ENCODE measurements around the gene STARD8.

STARD8 gene

DNA sequence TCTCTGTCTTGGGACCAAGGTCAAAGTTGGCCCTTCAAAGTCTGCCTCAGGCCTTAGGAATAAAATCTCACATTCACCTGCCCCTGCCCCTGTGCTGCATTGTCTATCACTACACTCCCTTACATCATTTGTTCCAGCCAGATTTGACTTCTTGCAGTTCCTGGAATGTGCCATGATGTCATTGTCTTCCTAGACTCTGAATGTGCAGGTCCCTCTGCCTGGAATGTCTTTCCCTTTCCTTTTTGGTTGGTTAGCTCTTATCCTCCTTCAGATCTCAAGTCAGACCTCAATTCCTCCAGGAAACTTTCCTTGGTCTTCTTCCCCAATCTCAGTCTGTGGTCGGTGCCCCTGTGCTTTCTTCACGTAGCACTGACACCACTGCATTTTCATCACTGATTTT lies 113.6 kb downstream of the STARD8 start:
- Mint-ChIP-seq H3K27me3 (ENCODE audit: low read depth) (no peaks in the 10 kb centered on the region), H3K36me3 (ENCODE audit: low read depth) (no peaks in the 10 kb centered on the region), H3K4me1 (no peaks in the 10 kb centered on the region), H3K4me3 (no peak overlapping the region), H3K9me3 (peaks cover 6% of the 10 kb centered on the region), H3K27ac (no peak overlapping the region)
- TF ChIP-seq, protein P1, sequence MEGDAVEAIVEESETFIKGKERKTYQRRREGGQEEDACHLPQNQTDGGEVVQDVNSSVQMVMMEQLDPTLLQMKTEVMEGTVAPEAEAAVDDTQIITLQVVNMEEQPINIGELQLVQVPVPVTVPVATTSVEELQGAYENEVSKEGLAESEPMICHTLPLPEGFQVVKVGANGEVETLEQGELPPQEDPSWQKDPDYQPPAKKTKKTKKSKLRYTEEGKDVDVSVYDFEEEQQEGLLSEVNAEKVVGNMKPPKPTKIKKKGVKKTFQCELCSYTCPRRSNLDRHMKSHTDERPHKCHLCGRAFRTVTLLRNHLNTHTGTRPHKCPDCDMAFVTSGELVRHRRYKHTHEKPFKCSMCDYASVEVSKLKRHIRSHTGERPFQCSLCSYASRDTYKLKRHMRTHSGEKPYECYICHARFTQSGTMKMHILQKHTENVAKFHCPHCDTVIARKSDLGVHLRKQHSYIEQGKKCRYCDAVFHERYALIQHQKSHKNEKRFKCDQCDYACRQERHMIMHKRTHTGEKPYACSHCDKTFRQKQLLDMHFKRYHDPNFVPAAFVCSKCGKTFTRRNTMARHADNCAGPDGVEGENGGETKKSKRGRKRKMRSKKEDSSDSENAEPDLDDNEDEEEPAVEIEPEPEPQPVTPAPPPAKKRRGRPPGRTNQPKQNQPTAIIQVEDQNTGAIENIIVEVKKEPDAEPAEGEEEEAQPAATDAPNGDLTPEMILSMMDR (IDR thresholded peaks at IDR 0.05; ENCODE audit: unreplicated experiment in 3 of 3), result no peak

DNA sequence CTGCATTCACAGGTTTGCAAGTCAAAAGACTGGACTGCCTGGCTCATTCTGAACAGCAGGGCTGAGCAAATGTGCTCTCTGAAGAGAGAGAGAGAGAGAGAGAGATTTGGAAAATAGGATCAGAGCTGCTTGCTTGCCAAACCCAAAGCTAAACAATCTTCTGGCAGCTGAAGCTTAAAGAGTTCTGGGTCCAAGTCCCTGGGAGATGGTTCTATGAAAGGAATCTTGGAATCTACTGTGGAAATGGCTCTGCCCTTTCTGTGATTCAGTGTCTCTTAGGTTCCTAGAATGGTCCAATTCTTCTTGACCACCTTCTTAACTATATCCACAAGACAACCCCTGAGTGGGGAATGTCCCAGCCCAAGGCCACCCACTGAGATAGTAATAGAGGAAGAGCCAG lies 115.3 kb downstream of the STARD8 start:
- H3K9me3 Mint-ChIP-seq, result peaks cover 8% of the 10 kb centered on the region
- no peaks in the 10 kb centered on the region for H3K36me3 Mint-ChIP-seq (ENCODE audit: low read depth)
- H3K27me3 Mint-ChIP-seq (ENCODE audit: low read depth), result no peaks in the 10 kb centered on the region
- peak overlapping the region in 1 of 3 experiments; percentile 39 for H3K27ac Mint-ChIP-seq
- TF ChIP-seq, protein P1 (IDR thresholded peaks at IDR 0.05; ENCODE audit: unreplicated experiment in 3 of 3), result no peak
- H3K4me1 Mint-ChIP-seq, result no peaks in the 10 kb centered on the region
- no peak overlapping the region for H3K4me3 Mint-ChIP-seq

DNA sequence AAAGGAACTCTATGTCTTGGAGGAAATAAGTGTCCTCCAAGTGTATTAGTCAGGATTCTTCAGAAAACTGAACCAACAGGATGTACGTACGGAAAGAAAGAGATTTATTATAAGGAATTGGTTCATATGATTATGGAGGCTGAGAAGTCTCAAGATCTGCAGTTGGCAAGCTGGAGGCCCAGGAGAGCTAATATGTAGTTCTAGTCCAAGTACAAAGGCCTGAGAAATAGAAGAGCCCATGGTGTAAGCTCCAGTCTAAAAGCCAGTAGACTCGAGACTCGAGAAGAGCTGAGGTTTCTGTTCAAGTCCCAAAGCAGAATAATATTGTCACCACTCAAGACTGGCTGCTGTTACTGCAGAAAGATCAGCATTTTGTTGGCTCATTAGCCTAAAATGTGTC lies 116.0 kb downstream of the STARD8 start:
- Mint-ChIP-seq H3K27ac (no peak overlapping the region), H3K4me3 (no peak overlapping the region), H3K9me3 (peaks cover 8% of the 10 kb centered on the region), H3K4me1 (no peaks in the 10 kb centered on the region), H3K27me3 (ENCODE audit: low read depth) (no peaks in the 10 kb centered on the region), H3K36me3 (ENCODE audit: low read depth) (no peaks in the 10 kb centered on the region)
- TF ChIP-seq, protein P1 (IDR thresholded peaks at IDR 0.05; ENCODE audit: unreplicated experiment in 3 of 3), result no peak

All from nephron (organoid).